GM21390 (cell line): Measurements from ENCODE around the gene PHC2.
A peak's percentile ranks its signal among the peaks of the same experiment; 100 is the strongest.

Source experiments
- ATAC-seq: cut with Tn5 transposase; IDR thresholded peaks from one replicate; pipeline ENCODE4 v1.9.1; 2021; ENCODE audit not compliant: unreplicated experiment

The PHC2 gene

GRCh38 chr1:33430692-33431593 is at the start of gene PHC2:
TSS of gene PHC2 (minus strand) at chr1:33431095. CDS start at chr1:33375539, 55,556 bp downstream.
- ATAC-seq = peak; percentile 93

DNA sequence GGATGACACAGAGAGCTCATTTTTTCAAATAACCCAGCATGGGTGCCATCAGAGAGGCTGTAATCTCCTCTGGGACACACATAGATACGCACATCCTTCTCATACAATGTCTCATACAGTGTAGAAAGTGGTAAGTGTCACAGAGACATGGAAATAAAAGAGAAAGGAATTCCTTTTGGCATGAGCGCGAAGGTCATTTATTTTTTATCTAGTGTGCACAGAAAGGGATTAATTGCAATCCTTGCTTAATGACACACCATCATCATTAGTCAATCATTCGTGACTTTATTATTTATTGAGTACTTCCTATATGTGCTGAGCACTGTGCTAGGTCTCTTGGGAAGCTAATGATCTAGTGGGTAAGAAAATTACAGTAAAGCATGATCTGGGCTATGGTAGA is 46.6 kb upstream of the PHC2 start:
- ATAC-seq = no peak

- ATAC-seq = no peak
Observed at GRCh38 chr1:33473900-33474299, 43.0 kb upstream of the PHC2 start.

DNA sequence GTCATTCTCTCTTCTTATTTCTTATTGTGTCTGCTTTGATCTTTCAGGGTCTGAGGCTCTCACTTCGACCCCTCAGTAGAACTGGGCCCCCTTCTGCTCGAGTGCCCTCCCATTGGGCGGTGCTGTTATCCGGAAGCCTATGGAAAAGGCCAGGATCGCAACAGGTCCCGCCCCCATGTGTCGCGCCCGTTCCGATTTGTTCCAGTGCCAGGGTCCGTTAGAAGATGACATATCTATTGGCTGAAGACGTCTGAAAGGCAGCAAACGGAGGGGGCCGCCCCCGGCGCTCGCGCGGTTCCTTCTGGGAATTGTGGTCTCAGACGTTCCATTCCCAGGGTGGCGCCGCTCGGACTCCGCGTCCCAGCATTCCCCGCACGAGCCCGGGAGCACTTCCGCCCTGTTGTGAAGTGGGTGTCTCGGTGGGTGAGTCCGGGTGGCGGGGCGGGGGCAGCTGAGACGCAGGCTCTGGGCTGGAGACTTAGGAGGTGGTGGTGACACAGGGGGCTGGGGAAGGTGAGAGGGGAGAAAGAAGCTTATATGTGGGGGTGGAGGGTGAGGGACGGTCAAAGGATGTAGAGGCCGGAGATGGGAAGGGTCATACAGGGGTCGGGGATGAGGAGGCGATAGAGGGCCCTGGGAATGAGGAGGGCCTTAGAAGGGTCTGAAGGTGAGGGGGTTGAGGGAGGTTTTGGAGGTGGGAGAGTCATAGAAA is 41.5 kb upstream of the PHC2 start, which contains the start of gene ZSCAN20:
ZSCAN20 (plus strand) TSS at position 377 of the 712 bp plus-strand sequence. CDS start 6,644 bp downstream, outside the sequence.
- peak; percentile 95 for ATAC-seq

DNA sequence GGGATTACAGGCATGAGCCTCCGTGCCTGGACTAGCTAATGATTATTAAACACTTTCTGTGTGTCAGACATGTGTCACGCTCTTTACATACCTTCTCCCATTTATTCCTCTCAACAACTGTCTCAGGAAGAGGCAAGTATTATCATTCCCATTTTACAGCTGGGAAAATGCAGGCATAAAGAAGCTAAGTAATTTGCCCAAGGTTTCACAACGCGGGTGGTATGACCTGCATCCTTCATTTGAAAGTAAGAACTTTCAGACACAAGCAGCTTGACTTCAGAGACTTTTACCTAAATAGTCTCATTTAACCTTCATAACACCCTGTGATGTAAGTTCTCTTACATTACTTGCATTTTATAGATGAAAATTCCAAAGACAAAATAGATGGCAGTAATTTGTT is 40.5 kb upstream of the PHC2 start:
- no peak for ATAC-seq

DNA sequence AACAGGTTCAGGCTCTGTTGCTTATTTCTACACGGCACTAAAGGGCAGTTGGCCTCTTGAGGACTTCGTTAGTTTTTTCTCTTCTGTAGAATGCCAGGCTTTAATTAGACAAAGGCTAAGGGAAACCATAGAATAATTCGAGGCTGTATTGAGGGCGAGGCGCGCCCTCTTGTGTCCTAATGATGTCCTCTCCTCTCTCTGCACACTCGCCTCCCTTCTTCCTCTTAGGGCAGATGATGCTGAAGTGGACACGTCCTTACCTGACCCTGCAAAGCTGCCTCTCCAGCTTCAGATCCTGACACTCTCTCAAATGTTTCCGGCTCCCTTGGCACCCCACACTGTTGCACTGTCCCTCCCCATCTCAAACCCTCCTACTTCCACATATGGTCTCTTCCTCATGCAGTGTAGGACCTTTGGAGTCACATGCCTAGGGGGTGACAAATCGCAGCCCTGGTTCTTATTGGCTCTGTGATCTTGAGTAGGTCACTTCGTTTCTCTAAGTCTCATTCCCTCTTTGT is 39.7 kb upstream of the PHC2 start:
- no peak for ATAC-seq

DNA sequence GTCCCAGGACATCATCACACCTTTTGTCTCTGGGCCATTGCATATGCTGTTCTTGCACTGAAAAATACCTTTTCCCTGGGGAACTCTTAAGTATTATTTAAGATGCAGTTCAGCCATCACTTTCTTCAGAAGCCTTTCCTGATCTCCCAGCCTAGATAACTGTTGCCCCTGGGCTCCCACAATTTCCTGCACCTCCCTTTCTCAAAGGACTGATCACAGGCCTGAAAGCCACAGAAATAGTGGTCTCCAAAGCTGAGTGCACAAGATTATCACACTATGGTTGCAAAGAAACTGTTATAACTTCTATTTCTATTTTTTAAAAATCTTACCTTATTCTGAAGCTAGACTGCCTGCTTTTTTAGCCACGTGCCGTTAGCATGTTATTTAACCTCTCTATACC is 38.8 kb upstream of the PHC2 start:
- ATAC-seq = no peak

GRCh38 chr1:33468967-33469366 is 38.1 kb upstream of the PHC2 start:
- no peak for ATAC-seq

DNA sequence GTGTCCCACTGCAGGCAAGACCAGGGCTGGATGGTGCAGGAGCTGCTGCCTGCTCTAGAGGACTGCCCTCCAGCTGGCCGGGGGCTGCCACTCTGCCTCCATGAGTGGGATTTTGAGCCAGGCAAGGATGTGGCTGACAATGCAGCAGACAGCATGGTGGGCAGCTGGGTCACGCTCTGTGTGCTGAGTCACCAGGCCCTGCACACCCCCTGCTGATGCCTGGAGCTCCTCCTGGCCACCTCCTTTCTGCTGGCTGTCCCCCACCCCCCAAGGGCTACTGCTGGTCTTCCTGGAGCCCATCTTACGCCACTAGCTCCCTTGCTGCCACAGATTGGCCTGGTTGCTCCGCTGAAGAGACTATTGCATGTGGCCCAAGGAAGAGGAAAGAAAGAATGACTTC is 37.6 kb upstream of the PHC2 start:
- ATAC-seq = no peak

- no peak for ATAC-seq
Observed at GRCh38 chr1:33468011-33468410, 37.1 kb upstream of the PHC2 start.

DNA sequence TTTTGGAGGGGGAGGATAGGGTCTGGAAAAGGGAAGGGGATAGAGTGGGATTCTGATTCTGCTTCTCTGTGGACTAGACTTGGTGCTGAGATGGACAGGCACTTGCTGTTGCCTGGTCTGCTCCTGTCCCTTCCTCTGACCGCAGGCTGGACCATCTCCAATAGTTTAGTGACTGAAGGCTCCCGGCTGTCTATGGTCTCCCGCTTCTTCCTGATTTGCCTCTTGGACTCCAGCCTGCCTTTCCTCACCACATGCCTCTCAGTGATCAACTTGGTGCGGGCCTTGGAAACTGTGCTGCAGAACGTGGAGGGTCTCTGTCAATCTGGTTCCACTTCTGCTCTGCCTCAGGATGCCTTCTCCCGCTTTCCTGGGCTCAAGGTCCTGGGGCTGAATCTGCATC is 35.3 kb upstream of the PHC2 start:
- ATAC-seq = no peak

DNA sequence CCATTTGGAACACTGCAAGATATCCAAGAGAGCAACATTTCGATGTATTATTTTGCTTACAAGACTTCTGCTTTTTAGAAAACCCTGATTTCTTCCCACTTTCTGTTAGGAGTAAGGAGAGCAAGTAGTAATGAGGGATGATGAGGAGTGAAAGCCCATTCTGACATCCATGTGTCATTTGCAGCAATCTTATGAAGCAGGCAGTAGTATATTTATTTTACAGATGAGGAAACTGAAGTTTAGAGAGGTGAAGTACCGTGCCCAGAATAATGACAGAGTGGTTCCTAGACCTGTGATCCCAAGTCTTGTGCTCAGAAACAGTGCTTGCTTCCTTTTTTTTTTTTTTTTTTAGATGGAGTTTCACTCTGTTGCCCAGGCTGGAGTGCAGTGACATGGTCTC is 34.4 kb upstream of the PHC2 start:
- no peak for ATAC-seq

GRCh38 chr1:33464552-33464951 is 33.7 kb upstream of the PHC2 start:
- ATAC-seq = no peak

DNA sequence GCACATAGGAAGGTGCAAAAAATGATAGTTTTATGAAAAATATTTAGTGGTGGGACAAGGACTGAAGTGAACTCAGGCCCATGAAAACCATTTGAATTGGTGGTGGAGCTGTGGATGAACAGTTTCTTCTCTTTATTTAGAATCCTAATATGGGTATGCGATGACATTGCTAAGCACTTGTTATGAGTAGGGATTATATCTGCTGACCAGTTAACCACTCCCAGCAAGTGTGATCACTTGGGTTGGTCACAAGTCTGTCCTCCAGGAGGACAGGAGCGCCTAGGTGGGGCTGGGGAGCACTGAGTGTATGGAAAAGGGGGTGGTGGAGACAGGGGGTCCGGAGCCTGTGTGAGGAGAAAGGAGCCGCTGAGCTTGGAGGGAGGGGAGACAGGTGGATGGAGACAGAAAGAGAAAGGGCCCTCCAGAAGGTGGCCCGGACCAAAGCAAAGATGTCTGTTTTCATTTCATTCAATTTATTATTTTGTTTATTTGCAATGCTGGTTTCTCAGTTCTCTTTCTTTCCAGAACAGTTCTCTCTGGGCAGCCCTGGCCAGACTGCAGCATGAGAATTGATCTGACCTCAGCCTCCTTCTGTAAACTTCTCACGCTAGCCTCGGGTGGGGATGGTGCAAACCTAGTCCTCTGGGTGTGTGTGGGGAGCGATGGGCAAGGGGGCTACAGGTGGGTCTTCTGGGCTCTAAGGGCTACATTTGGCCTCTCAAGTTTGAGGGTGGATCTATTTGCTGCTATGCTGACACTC is 31.7 kb upstream of the PHC2 start:
- no peak for ATAC-seq

DNA sequence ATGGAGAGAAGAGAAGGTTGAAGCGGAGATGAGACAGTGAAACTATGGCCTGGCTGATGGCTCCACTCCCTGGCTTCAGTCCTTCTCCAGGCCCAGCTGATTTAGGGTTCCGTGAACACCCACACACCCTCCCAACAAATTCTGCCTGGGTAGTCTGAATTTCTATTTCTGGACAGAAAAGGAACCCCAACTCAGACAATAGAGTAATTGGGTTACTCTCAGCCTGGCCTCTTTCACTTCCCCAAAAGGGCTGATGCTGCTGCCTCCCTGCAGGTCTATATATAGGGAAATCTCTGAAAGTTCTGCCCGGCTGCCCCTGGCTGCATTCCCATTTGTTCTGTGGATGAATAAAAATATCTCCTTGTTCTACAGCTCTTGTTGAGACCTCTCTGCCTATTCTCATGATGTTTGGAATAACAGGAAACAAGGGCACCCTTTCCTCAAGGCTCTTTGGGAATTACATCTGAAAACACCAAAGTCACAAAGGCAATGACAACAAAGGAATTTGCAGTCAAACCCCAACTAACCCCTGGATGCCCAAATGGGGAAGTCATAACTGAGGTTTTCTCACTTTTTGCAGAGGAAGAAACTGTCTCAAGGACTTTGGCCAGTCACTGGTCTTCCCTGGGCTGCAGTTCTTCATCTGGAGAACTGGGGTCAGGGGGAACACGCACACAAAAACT is 30.2 kb upstream of the PHC2 start:
- peak; percentile 73 for ATAC-seq

DNA sequence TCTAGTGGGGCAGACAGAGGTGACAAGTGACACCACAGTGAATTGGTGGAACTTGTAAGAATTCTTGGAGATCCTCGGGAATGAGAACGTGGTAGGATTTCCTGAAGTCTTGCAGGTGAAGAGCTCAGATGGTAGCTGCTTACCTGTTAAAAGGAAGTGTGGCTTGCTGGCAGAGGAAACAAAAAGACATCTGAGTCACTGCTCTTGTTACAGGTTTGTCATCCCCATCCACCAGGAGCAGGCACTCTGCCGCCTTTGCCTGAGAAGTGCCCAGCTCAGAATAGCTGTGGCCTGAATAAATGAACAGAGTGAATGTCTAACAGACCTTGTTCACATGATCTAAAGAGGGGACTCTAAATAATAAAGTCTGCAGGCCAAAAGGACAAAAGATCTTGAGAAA is 29.2 kb upstream of the PHC2 start:
- ATAC-seq = no peak

DNA sequence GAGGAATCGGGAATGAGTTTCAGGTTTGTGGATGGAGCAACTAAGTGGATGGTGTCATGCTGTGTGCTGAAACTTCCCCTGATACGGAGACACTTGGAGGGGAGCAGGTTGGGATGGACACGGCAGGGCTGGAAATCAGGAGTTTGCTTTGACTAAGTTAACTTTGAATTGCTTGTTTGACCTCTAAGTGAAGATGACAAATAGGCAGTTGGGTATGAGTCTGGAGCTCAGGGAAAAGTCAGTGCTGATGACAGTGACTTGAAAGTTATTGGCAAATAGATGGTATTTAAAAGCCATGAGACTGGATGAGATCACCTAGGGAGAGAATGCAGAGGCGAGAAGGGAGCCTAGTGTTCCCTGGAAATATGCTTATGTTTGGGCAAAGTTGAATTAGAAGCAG is 28.8 kb upstream of the PHC2 start:
- no peak for ATAC-seq

- no peak for ATAC-seq
Observed at GRCh38 chr1:33456502-33456886, 25.6 kb upstream of the PHC2 start.

DNA sequence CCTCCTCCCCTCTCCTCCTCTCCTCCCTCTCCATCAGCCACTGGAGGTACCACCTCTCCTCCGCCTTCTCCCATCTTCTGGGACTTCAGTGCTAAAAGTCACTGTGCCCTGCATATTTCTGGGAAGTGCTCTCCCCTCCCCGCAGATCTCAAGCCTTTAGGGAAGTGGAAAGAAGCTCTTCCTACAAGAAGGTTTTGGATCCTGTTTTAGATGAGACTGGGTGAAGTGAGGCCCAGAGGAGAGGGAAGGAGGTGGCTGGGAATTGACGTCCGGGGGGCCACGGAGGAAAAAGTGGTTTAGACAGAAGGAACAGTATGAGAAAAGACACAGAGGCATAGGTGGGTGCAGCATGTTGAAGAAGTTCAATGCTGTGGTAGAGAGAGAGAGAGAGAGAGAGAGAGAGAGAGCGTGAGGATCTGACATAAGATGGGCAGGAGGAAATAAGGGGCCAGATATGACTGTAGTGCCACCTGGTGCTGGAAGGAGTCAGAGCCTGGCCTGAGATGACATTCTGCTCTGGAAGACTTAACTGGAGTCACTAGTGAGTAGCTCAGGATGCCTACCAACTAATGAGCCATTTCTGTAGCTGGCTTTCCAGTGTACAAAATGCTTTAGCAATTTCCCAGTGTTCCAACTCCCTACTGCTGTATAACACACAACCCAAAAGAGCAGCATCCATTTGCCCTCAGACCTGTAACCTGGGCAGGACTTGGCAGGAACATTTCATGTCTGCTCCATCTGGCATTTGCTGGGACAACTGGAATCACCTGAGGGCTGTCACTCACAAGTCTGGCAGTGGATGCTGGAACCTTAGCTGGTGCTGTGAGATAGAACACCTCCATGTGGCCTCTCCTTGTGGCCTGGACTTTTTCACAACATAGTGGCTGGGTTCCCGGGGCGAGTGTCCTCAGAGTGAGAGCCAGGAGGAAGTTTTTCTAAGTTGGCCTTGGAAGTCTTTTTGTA is 24.9 kb upstream of the PHC2 start:
- ATAC-seq = no peak
